PC-3 (cell line): ENCODE data around the gene SLC19A1. TPM values are rescaled to one million over a fixed set of nuclear protein-coding genes. Genes with fewer than 3 reads are reported as not detected.

ENCODE experiments used
- ATAC-seq: fragments of 200-7000 bp; cut with Tn5 transposase; 2 replicates; pipeline ENCODE4 v1.9.1; 2020; ENCODE audit warnings: mild to moderate bottlenecking, moderate library complexity
- BruUV-seq: library from RNA; stranded (reverse); fragments of 400-500 nt; replicated peaks from 2 replicates; lab custom pipeline; 2021; lab: Mats Ljungman, UMichigan
- CTCF ChIA-PET: fragments of 300-600 bp; sonication (Branson Sonifier 250); formaldehyde crosslinking; loops from one replicate; lab custom pipeline; 2022; ENCODE audit warnings: antibody characterized with exemption; lab: Charles Lee
- POLR2A ChIA-PET: fragments of 300-600 bp; sonication (Branson Sonifier 250); formaldehyde crosslinking; loops from one replicate; lab custom pipeline; 2022; ENCODE audit warnings: antibody characterized with exemption; ENCODE audit not compliant: unreplicated experiment; lab: Charles Lee
- DNase-seq: peaks from one replicate; pipeline ENCODE4 v3.0.0-alpha.2; 2015
- H2AFZ ChIP-seq: fragments of 300-600 bp; sonication (generic); 2 replicates; pipeline ENCODE4 v1.6.0; 2016; ENCODE audit warnings: antibody characterized with exemption, low read length
- H3F3A ChIP-seq: fragments of 300-600 bp; sonication (generic); one replicate; pipeline ENCODE4 v1.6.0; 2017; ENCODE audit warnings: antibody characterized with exemption, low read length, control low read depth, mild to moderate bottlenecking; ENCODE audit not compliant: unreplicated experiment
- H3K27ac ChIP-seq: fragments of 300-600 bp; sonication (generic); 2 replicates; pipeline ENCODE4 v1.5.1; 2016; ENCODE audit warnings: mild to moderate bottlenecking, low read length
- H3K27me3 ChIP-seq: fragments of 300-600 bp; sonication (generic); 2 replicates; pipeline ENCODE4 v1.6.1; 2016; ENCODE audit warnings: low read length, mixed read lengths
- H3K36me3 ChIP-seq: fragments of 300-600 bp; sonication (generic); 2 replicates; pipeline ENCODE4 v1.6.1; 2016; ENCODE audit warnings: low read depth, mixed run types, low read length, mixed read lengths
- H3K4me1 ChIP-seq: fragments of 300-600 bp; sonication (generic); 2 replicates; pipeline ENCODE4 v1.5.1; 2016; ENCODE audit warnings: low read length; ENCODE audit not compliant: insufficient read depth
- H3K4me2 ChIP-seq: fragments of 300-600 bp; sonication (generic); 2 replicates; pipeline ENCODE4 v1.6.0; 2016; ENCODE audit warnings: low read length
- H3K4me3 ChIP-seq: fragments of 300-600 bp; sonication (generic); 2 replicates; pipeline ENCODE4 v1.5.1; 2016; ENCODE audit warnings: mild to moderate bottlenecking, low read length, mixed read lengths
- H3K79me2 ChIP-seq: fragments of 300-600 bp; sonication (generic); 2 replicates; pipeline ENCODE4 v1.6.1; 2017; ENCODE audit warnings: low read length, mixed read lengths
- H3K9ac ChIP-seq: fragments of 300-600 bp; sonication (generic); 2 replicates; pipeline ENCODE4 v1.6.0; 2016; ENCODE audit warnings: mild to moderate bottlenecking, low read length
- H3K9me2 ChIP-seq: fragments of 300-600 bp; sonication (generic); replicated peaks from 2 replicates; pipeline ENCODE4 v1.6.1; 2016; ENCODE audit warnings: mixed run types, low read length, mixed read lengths
- H3K9me3 ChIP-seq: fragments of 300-600 bp; sonication (generic); 2 replicates; pipeline ENCODE4 v1.6.1; 2016; ENCODE audit warnings: low read length, mixed read lengths
- H4K20me1 ChIP-seq: fragments of 300-600 bp; sonication (generic); 2 replicates; pipeline ENCODE4 v1.6.1; 2016; ENCODE audit warnings: low read length, mixed read lengths
- EZH2 ChIP-seq: fragments of 300-600 bp; sonication (generic); IDR thresholded peaks from one replicate; pipeline ENCODE4 v1.6.1; 2017; ENCODE audit warnings: antibody characterized with exemption, mild to moderate bottlenecking, low read length; ENCODE audit not compliant: unreplicated experiment
- EZH2phosphoT487 ChIP-seq: fragments of 300-600 bp; sonication (generic); IDR thresholded peaks from 2 replicates; pipeline ENCODE4 v1.6.1; 2018; ENCODE audit warnings: mild to moderate bottlenecking, antibody characterized with exemption, low read length, borderline replicate concordance
- intact Hi-C: fragments of 100-400 bp; cut with micrococcal nuclease; formaldehyde crosslinking; loops from 2 replicates; pipeline ENCODE4 v1.9.0; 2023
- total RNA-seq: library from RNA; depleted of rRNA; stranded (reverse); fragments of >200 nt; gene quantifications from 2 replicates; pipeline ENCODE4 v1.2.3, GENCODE V29; 2014
- TF ChIP-seq, protein P1 (sequence below): fragments of 300-600 bp; sonication (generic); conservative IDR thresholded peaks from 2 replicates; pipeline ENCODE4 v1.5.1; 2017; ENCODE audit warnings: antibody characterized with exemption, low read depth, mild to moderate bottlenecking, low read length

The SLC19A1 gene
- total RNA-seq, 1 experiment from 2014 or later: 54.2 TPM

DNA sequence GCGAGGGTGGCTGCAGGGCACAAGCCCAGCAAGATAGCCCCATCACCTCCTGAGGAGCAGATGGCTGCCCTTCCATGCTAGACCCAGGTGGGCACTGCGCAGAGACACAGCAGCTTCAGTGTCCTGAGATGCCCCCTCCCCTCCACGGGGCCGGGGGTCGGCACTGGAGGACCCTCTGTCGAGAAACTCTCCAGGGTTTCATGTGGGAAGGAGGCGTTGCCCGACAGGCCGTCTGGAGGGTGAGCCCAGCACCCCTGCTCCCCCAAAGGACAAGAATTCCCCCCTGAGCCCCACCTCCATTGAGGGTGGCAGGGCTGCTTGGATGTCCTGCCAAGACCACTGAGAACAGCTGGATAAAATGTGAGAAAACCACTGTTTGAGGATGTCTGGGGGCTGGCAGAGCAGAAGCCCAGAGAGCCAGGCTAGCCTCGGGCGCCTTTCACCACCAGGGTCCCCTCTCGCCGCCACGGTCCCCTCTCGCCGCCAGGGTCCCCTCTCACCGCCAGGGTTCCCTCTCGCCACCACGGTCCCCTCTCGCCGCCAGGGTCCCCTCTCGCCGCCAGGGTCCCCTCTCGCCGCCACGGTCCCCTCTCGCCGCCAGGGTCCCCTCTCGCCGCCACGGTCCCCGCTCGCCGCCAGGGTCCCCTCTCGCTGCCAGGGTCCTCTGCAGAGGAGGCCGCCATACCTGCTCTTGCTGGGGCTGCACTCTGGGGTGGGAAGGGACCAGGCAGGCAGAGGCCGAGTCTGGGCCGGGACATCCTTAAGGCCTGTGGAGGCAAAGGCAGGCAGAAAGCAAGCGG lies 44.2 kb downstream of the SLC19A1 start:
- Histone ChIP-seq H3K9ac (no peak overlapping the region), H3F3A (no peaks in the 10 kb centered on the region), H3K9me3 (no peaks in the 10 kb centered on the region), H3K79me2 (no peaks in the 10 kb centered on the region), H4K20me1 (no peaks in the 10 kb centered on the region), H3K36me3 (0 out of 2 replicates have a peak, but pooled peaks cover 2% of the 10 kb centered on the region), H3K4me2 (no peak overlapping the region), H3K27ac (no peak overlapping the region), H3K27me3 (no peaks in the 10 kb centered on the region), H3K4me3 (no peak overlapping the region), H3K9me2 (no peaks in the 10 kb centered on the region), H3K4me1 (no peaks in the 10 kb centered on the region), H2AFZ (no peak overlapping the region)
- TF ChIP-seq, protein P1, sequence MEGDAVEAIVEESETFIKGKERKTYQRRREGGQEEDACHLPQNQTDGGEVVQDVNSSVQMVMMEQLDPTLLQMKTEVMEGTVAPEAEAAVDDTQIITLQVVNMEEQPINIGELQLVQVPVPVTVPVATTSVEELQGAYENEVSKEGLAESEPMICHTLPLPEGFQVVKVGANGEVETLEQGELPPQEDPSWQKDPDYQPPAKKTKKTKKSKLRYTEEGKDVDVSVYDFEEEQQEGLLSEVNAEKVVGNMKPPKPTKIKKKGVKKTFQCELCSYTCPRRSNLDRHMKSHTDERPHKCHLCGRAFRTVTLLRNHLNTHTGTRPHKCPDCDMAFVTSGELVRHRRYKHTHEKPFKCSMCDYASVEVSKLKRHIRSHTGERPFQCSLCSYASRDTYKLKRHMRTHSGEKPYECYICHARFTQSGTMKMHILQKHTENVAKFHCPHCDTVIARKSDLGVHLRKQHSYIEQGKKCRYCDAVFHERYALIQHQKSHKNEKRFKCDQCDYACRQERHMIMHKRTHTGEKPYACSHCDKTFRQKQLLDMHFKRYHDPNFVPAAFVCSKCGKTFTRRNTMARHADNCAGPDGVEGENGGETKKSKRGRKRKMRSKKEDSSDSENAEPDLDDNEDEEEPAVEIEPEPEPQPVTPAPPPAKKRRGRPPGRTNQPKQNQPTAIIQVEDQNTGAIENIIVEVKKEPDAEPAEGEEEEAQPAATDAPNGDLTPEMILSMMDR: no peak
- TF ChIP-seq EZH2phosphoT487 (no peak), EZH2 (no peak)
- intact Hi-C loops: no loop called here
- CTCF ChIA-PET: no interaction called here
- POLR2A ChIA-PET: no interaction called here
- no TSS peak for BruUV-seq
- ATAC-seq (no peak), DNase-seq (no peak)

DNA sequence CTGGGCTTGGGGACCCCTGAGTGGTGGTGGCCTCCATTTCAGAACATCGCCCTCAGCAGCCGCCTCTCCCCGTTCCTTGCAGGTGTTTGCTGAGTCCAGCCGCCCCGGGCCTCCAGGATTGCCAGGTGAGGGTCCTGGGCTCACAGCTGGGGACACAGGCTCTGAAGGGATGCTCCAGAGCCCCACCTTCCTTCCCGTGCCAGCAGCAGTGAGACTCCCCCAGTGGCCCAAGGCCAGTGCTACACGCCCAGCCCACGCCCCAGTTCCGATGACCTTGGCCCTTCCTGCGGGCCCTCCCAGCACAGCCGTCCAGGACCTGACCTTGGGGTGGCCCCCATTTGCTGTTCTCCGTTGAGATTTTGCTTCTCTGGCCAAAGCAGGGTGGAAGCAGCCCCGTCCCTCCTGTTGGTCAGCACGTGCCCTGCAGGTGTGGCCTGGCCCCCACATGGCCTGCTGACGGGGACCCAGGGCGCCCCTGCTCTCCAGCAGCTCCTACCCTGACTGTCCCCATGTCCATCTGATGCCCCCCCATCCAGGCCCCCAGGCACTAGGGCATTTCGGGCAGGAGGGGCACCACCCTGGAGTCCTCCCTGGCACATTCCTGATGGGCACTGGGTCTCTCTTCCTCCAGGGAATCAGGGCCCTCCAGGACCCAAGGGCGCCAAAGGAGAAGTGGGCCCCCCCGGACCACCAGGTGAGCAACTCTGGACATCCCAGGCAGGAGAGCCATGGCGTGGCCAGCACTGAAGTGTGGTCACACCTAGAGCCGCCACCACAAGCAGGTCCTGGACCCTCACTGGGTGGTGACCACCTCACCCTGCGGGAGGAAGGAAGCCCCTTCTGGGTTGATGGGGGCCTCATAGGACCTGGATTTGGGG lies 45.0 kb downstream of the SLC19A1 start:
- ChIA-PET CTCF (no interaction called here), POLR2A (no interaction called here)
- Histone ChIP-seq H3K4me1 (no peaks in the 10 kb centered on the region), H4K20me1 (no peaks in the 10 kb centered on the region), H3K4me2 (no peak overlapping the region), H3K79me2 (no peaks in the 10 kb centered on the region), H3K4me3 (no peak overlapping the region), H3K27ac (no peak overlapping the region), H3K27me3 (no peaks in the 10 kb centered on the region), H3K9ac (no peak overlapping the region), H2AFZ (no peak overlapping the region), H3F3A (no peaks in the 10 kb centered on the region), H3K36me3 (0 out of 2 replicates have a peak, but pooled peaks cover 2% of the 10 kb centered on the region), H3K9me3 (no peaks in the 10 kb centered on the region), H3K9me2 (no peaks in the 10 kb centered on the region)
- no TSS peak for BruUV-seq
- ATAC-seq (no peak), DNase-seq (no peak)
- TF ChIP-seq EZH2 (no peak), EZH2phosphoT487 (no peak)
- TF ChIP-seq, protein P1: no peak
- intact Hi-C loops: no loop called here
